Gastroesophageal sphincter (tissue), 4 donors: ENCODE measurements around the gene JAK3. TPM values are rescaled to one million over a fixed set of nuclear protein-coding genes. Genes with fewer than 3 reads are reported as not detected.

Source experiments
- ATAC-seq: fragments of 150-250 bp; one replicate; pipeline ENCODE4 v1.9.1; 2016; ENCODE audit warnings: mild to moderate bottlenecking, moderate library complexity
- H3K27ac ChIP-seq, 4 donors: fragments of 200-600 bp; sonication (generic) in 3 of 4; 1 replicate in 3 of 4; 2 replicates in 1 of 4; pipeline ENCODE4 v1.5.1; 2016 to 2019
- H3K27me3 ChIP-seq: fragments of 200-600 bp; sonication (generic); one replicate; pipeline ENCODE4 v1.5.1; 2019
- H3K36me3 ChIP-seq, 2 donors: fragments of 200-600 bp; sonication (generic); one replicate each; pipeline ENCODE4 v1.5.1; 2019; ENCODE audit warnings: control low read depth in 1 of 2
- H3K4me1 ChIP-seq, 3 donors: fragments of 200-600 bp; sonication (generic); 1 replicate in 2 of 3; 2 replicates in 1 of 3; pipeline ENCODE4 v1.5.1; 2016 to 2019; ENCODE audit warnings: control low read depth in 2 of 3
- H3K4me3 ChIP-seq, 2 donors: fragments of 200-600 bp; sonication (generic); one replicate each; pipeline ENCODE4 v1.5.1; 2019; ENCODE audit warnings: mild to moderate bottlenecking in 1 of 2, moderate library complexity in 1 of 2
- H3K9me3 ChIP-seq, 3 donors: fragments of 200-600 bp; sonication (generic); one replicate each; pipeline ENCODE4 v1.5.1; 2017 to 2019; ENCODE audit warnings: control low read depth in 2 of 3
- CTCF ChIP-seq, 4 experiments: fragments of 200-600 bp in 2 of 4; fragments of 450-650 bp in 2 of 4; sonication (generic) in 1 of 4; IDR thresholded peaks; one replicate each; pipeline ENCODE4 v1.5.1; 2017 to 2019; ENCODE audit warnings: antibody characterized with exemption in 4 of 4, mild to moderate bottlenecking in 2 of 4, moderate library complexity in 2 of 4
- EP300 ChIP-seq: sonication (generic); formaldehyde crosslinking; IDR thresholded peaks from one replicate; pipeline ENCODE4 v1.6.1; 2017; ENCODE audit warnings: antibody characterized with exemption, mild to moderate bottlenecking
- POLR2A ChIP-seq, 2 donors: fragments of 450-650 bp; IDR thresholded peaks; one replicate each; pipeline ENCODE4 v1.6.1; 2017; ENCODE audit warnings: antibody characterized with exemption in 2 of 2, mild to moderate bottlenecking in 2 of 2, moderate library complexity in 1 of 2
- POLR2AphosphoS5 ChIP-seq: sonication (generic); formaldehyde crosslinking; IDR thresholded peaks from one replicate; pipeline ENCODE4 v1.6.1; 2017; ENCODE audit warnings: antibody characterized with exemption
- WGBS, 2 donors: methylation state at CpG; one replicate each; pipeline ENCODE4 v1.1.5; 2018; ENCODE audit warnings: low coverage in 1 of 2; 5-methylcytosine and 5-hydroxymethylcytosine counted together
- total RNA-seq, 4 donors: library from RNA; depleted of rRNA; stranded (reverse); fragments of >200 nt; gene quantifications; one replicate each; pipeline ENCODE4 v1.1.0, GENCODE V29; 2016

JAK3 gene
- total RNA-seq, 4 donors from 2014 or later: 1.2 to 5.9 (median 2.3) TPM

GRCh38 chr19:17834350-17835181 is 13.2 kb downstream of the JAK3 start:
- TF ChIP-seq EP300: no peak
- TF ChIP-seq POLR2AphosphoS5: no peak
- no peak for TF ChIP-seq POLR2A (IDR thresholded peaks at IDR 0.05)
- no peak for TF ChIP-seq CTCF (IDR thresholded peaks at IDR 0.05)
- ATAC-seq: no peak
- WGBS, 2 donors: 60 to 100% methylated on average over 1 of the region's 27 CpGs
- peaks cover 0 to 21% (median 0%) of the 10 kb centered on the region in 3 donors for H3K4me1 ChIP-seq
- peaks cover 86% of the 10 kb centered on the region for H3K27me3 ChIP-seq
- H3K36me3 ChIP-seq: no peaks in the 10 kb centered on the region
- H3K9me3 ChIP-seq: no peaks in the 10 kb centered on the region
- H3K4me3 ChIP-seq: no peak overlapping the region
- no peak overlapping the region for H3K27ac ChIP-seq

- H3K36me3 ChIP-seq: no peaks in the 10 kb centered on the region
- peaks cover 0 to 21% (median 0%) of the 10 kb centered on the region in 3 donors for H3K4me1 ChIP-seq
- WGBS, 2 donors: 82% methylated on average over 10 of the region's 17 CpGs; no CpG with 5 or more reads in 1 of the 2 donors
- TF ChIP-seq EP300: no peak
- no peak for TF ChIP-seq POLR2AphosphoS5
- no peak for TF ChIP-seq POLR2A (IDR thresholded peaks at IDR 0.05)
- no peak for TF ChIP-seq CTCF (IDR thresholded peaks at IDR 0.05)
- no peaks in the 10 kb centered on the region for H3K9me3 ChIP-seq
- H3K4me3 ChIP-seq: no peak overlapping the region
- ATAC-seq: no peak
- peaks cover 87% of the 10 kb centered on the region for H3K27me3 ChIP-seq
- no peak overlapping the region for H3K27ac ChIP-seq
These were observed 15.2 kb downstream of the JAK3 start for GRCh38 chr19:17832443-17833208.

DNA sequence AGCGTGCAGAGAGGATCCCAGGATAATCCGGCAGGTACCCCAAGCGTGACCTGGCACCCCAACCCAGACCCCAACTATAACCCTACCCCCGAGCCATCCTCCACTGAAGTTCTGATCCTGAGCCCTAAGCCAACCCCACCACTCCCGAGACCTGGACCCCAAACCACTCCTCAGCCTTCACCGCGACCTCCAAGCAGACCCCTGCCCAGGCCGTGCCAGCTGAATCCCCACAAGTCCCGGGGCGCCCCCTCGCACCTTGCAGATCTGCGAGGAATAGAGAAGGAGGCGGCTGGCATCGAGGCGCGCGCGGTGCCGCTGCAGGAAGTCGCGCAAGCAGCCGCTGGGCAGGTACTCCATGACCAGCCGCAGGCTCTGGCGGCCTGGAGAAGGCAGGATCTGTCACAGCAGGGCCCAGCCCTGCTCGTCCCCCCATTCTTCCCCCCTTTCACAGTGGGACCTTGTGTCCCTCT is 16.3 kb downstream of the JAK3 start:
- H3K4me1 ChIP-seq: peaks cover 0 to 21% (median 0%) of the 10 kb centered on the region in 3 donors
- H3K36me3 ChIP-seq: no peaks in the 10 kb centered on the region
- H3K27me3 ChIP-seq: peaks cover 96% of the 10 kb centered on the region
- WGBS, 2 donors: 53% methylated on average over 14 of the region's 25 CpGs; no CpG with 5 or more reads in 1 of the 2 donors
- H3K4me3 ChIP-seq: peak overlapping the region in 1 of 2 donors; percentile 31
- TF ChIP-seq EP300: no peak
- no peak for TF ChIP-seq CTCF (IDR thresholded peaks at IDR 0.05)
- TF ChIP-seq POLR2AphosphoS5: no peak
- no peak for TF ChIP-seq POLR2A (IDR thresholded peaks at IDR 0.05)
- H3K27ac ChIP-seq: no peak overlapping the region
- H3K9me3 ChIP-seq: no peaks in the 10 kb centered on the region
- ATAC-seq: no peak

GRCh38 chr19:17830567-17831418 is 17.0 kb downstream of the JAK3 start:
- 0 to 26% methylated on average over 3 to 7 of the region's 50 CpGs for WGBS, 2 donors
- Histone ChIP-seq H3K4me3 (peak overlapping the region in 1 of 2 donors; percentile 31), H3K4me1 (peaks cover 0 to 21% (median 0%) of the 10 kb centered on the region in 3 donors), H3K27me3 (peaks cover 98% of the 10 kb centered on the region), H3K9me3 (no peaks in the 10 kb centered on the region), H3K27ac (no peak overlapping the region), H3K36me3 (no peaks in the 10 kb centered on the region)
- TF ChIP-seq POLR2AphosphoS5: no peak
- no peak for TF ChIP-seq EP300
- no peak for TF ChIP-seq POLR2A (IDR thresholded peaks at IDR 0.05)
- TF ChIP-seq CTCF (IDR thresholded peaks at IDR 0.05): no peak
- ATAC-seq: peak; percentile 52
